ENCODE data around the gene LRRC23. TPM values are rescaled to one million over a fixed set of nuclear protein-coding genes. Genes with fewer than 3 reads are reported as not detected.

LRRC23 gene
- polyA plus RNA-seq, 2 of the 4 experiments (the other 2 are of a cell fraction): 19.1 to 33.3 TPM

DNA sequence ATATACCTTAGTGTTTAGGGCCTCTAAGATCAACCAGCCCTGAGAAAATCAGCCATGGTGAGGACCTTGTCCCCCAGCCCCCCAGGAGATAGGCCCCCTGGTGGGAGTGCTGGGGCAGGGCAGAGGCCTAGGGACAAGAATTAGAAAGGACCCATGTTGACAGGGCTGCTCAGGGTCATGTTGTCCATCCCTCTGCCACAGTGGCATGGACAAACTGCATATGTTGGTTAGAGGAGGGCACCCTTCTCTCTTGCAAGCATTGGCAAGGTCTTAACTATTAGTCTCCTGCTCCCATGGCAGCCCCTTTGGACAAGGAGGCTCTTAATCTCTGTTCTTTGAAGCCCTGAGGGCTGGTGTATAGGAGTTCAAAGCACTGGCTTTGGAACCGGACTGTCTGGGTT is 45.8 kb downstream of the LRRC23 start (continued):
- TF ChIP-seq SMC3 (IDR thresholded peaks at IDR 0.05): no peak

DNA sequence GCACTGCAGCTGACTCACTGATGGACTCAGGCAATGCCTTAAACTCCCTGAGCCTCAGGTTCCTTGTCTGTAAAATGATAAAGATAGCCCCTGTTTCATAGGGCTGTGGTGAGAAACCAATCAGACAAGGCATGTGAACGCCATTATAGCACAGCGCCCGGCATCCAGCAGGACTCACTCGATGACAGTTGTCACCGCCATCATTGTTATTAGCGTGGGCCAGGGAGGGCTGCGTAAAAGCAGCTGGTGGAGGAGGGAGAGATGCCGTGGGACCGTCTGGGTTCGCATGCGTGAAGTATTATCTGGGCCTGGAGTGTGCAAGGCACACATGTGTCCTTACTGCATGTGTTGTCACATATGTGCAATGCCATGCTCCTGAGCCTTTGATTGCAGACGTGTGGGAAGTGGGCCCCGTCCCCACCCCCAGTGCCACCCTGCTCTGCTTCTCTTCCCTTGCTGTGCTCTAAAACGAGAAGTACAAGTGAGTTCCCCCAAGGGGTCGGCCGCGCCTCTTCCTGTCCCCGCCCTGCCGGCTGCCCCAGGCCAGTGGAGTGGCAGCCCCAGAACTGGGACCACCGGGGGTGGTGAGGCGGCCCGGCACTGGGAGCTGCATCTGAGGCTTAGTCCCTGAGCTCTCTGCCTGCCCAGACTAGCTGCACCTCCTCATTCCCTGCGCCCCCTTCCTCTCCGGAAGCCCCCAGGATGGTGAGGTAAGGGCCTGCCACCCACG is 46.4 kb downstream of the LRRC23 start, which contains the start of gene PTPN6:
PTPN6 (plus strand) TSS at position 546 of the 730 bp plus-strand sequence; CDS start at position 703, 157 bp downstream.
- TF ChIP-seq JUNB (IDR thresholded peaks at IDR 0.05) (no peak), SREBF2 (IDR thresholded peaks at IDR 0.05) (no peak), HOXB5 (CRISPR knock-in tag; IDR thresholded peaks at IDR 0.05) (no peak), GATA3 (IDR thresholded peaks at IDR 0.05; ENCODE audit: borderline replicate concordance) (no peak)
- TF ChIP-seq, protein P1, sequence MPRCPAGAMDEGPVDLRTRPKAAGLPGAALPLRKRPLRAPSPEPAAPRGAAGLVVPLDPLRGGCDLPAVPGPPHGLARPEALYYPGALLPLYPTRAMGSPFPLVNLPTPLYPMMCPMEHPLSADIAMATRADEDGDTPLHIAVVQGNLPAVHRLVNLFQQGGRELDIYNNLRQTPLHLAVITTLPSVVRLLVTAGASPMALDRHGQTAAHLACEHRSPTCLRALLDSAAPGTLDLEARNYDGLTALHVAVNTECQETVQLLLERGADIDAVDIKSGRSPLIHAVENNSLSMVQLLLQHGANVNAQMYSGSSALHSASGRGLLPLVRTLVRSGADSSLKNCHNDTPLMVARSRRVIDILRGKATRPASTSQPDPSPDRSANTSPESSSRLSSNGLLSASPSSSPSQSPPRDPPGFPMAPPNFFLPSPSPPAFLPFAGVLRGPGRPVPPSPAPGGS (IDR thresholded peaks at IDR 0.05): no peak
- Histone ChIP-seq H3K4me3 (no peak within 1 kb of the TSS), H3K4me1 (peaks cover 11% of the 10 kb centered on the region), H3K27ac (no peak within 1 kb of the TSS), H3K4me2 (no peak within 1 kb of the TSS), H3K9me3 (no peaks in the 10 kb centered on the region)
- CTCF ChIA-PET: interaction anchor here (1.0 to 22.6 kb wide), 7 partner anchors 11 to 110 kb away, joined by 3 to 370 read pairs (median 4); partner anchors contain the start of genes ATN1 and SPSB2
- FAIRE-seq (no peak), DNase-seq (ENCODE audit: low read depth in 1 of 2, low spot score in 1 of 2) (no peak), ATAC-seq (no peak)
- 90% methylated on average over 23 of the region's 25 CpGs for WGBS (ENCODE audit: missing lambda C conversion rate)
- POLR2A ChIA-PET: no interaction called here

DNA sequence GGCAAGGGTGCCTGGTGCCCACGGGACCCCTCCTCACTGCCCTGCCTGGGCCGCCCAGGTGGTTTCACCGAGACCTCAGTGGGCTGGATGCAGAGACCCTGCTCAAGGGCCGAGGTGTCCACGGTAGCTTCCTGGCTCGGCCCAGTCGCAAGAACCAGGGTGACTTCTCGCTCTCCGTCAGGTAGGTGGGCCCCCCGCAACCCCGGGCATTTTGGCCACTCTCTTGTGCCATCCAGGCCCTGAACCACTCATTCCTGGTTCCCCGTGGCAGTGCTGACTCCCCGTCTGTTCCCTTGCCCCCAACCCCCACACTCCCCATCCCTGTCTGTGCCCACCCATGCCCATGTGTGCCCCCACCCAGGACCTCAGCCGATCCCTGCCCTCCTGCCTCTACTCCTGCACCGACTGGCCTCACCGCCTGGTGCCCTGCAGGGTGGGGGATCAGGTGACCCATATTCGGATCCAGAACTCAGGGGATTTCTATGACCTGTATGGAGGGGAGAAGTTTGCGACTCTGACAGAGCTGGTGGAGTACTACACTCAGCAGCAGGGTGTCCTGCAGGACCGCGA is 47.0 kb downstream of the LRRC23 start:
- Histone ChIP-seq H3K4me1 (peaks cover 10% of the 10 kb centered on the region; the same call in 2 of the 3 replicates), H3K4me3 (no peak overlapping the region), H3K4me2 (no peak overlapping the region), H3K9me3 (no peaks in the 10 kb centered on the region), H3K27ac (no peak overlapping the region)
- TF ChIP-seq EHMT2 (IDR thresholded peaks at IDR 0.05; ENCODE audit: low read depth) (no peak), CEBPB (IDR thresholded peaks at IDR 0.05) (no peak), HEYL (CRISPR knock-in tag; IDR thresholded peaks at IDR 0.05) (no peak), ZFP36 (IDR thresholded peaks at IDR 0.05; ENCODE audit: borderline replicate concordance, partially characterized antibody) (no peak), SREBF2 (IDR thresholded peaks at IDR 0.05) (no peak), MAFK (IDR thresholded peaks at IDR 0.05; ENCODE audit: partially characterized antibody) (no peak), JUN (IDR thresholded peaks at IDR 0.05) (no peak), BHLHE40 (IDR thresholded peaks at IDR 0.05; ENCODE audit: low read depth, low read length) (no peak), SMC3 (IDR thresholded peaks at IDR 0.05) (no peak), EHF (CRISPR knock-in tag; IDR thresholded peaks at IDR 0.05) (no peak), FOXS1 (CRISPR knock-in tag; IDR thresholded peaks at IDR 0.05) (no peak), ESRRA (IDR thresholded peaks at IDR 0.05; ENCODE audit: borderline replicate concordance, low read length) (no peak), MAZ (IDR thresholded peaks at IDR 0.05; ENCODE audit: borderline replicate concordance, low read depth, low read length) (no peak), RFX5 (IDR thresholded peaks at IDR 0.05) (no peak)
- TF ChIP-seq, protein P2, sequence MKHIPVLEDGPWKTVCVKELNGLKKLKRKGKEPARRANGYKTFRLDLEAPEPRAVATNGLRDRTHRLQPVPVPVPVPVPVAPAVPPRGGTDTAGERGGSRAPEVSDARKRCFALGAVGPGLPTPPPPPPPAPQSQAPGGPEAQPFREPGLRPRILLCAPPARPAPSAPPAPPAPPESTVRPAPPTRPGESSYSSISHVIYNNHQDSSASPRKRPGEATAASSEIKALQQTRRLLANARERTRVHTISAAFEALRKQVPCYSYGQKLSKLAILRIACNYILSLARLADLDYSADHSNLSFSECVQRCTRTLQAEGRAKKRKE (CRISPR knock-in tag; IDR thresholded peaks at IDR 0.05; ENCODE audit: low read depth): no peak
- POLR2A ChIA-PET: no interaction called here
- ATAC-seq: no peak
- WGBS (ENCODE audit: missing lambda C conversion rate): 84% methylated on average over 16 of the region's 20 CpGs
- FAIRE-seq: no peak
- DNase-seq (ENCODE audit: low read depth in 1 of 2, low spot score in 1 of 2): no peak
- CTCF ChIA-PET: interaction anchor here (1.0 to 22.6 kb wide), 7 partner anchors 10 to 109 kb away, joined by 3 to 370 read pairs (median 5); partner anchors contain the start of genes ATN1 and SPSB2

Data from A549 (cell line).